ENCODE data around the gene SFMBT1.

DNA sequence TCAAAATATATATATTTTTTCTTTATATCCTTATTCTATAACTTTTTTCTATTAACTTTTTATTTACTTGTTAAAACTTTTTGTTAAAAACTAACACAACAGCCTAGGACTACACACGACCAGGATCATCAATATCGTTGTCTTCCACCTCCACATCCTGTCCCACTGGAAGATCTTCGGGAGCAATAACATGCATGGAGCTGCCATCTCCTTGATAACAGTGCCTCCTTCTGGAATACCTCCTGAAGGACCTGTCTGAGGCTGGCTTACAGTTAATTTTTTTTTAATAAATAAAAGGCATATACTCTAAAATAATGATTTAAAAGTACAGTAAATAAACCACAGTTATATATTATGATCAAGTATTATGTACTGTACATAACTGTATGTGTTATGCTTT, 58.9 kb downstream of the SFMBT1 start:
- TF ChIP-seq, protein P1, sequence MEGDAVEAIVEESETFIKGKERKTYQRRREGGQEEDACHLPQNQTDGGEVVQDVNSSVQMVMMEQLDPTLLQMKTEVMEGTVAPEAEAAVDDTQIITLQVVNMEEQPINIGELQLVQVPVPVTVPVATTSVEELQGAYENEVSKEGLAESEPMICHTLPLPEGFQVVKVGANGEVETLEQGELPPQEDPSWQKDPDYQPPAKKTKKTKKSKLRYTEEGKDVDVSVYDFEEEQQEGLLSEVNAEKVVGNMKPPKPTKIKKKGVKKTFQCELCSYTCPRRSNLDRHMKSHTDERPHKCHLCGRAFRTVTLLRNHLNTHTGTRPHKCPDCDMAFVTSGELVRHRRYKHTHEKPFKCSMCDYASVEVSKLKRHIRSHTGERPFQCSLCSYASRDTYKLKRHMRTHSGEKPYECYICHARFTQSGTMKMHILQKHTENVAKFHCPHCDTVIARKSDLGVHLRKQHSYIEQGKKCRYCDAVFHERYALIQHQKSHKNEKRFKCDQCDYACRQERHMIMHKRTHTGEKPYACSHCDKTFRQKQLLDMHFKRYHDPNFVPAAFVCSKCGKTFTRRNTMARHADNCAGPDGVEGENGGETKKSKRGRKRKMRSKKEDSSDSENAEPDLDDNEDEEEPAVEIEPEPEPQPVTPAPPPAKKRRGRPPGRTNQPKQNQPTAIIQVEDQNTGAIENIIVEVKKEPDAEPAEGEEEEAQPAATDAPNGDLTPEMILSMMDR (IDR thresholded peaks at IDR 0.05; ENCODE audit: low read length) = peak; percentile 45
- no peak for TF ChIP-seq EZH2 (IDR thresholded peaks at IDR 0.05; ENCODE audit: borderline replicate concordance, low read length)
